Measurements from ENCODE around the gene WNT1. TPM values are rescaled to one million over a fixed set of nuclear protein-coding genes. Genes with fewer than 3 reads are reported as not detected.

WNT1 gene
- total and polyA plus RNA-seq, 9 of the 15 experiments (the other 6 are each of a cell fraction or from before 2014, with no cell fraction given) = not detected

- TF ChIP-seq HMBOX1 (IDR thresholded peaks at IDR 0.05) = no peak
- TF ChIP-seq ZNF217 (CRISPR knock-in tag; IDR thresholded peaks at IDR 0.05) = no peak
- no peak for TF ChIP-seq SIRT6 (IDR thresholded peaks at IDR 0.05; ENCODE audit: low read depth, low read length)
- no peak for TF ChIP-seq MEF2A (IDR thresholded peaks at IDR 0.05; ENCODE audit: control insufficient read depth, low read depth, low read length)
- 0 out of 2 replicates have a peak, but pooled peaks have one; percentile 36 for TF ChIP-seq GATA2 (CRISPR knock-in tag; IDR thresholded peaks at IDR 0.05)
- TF ChIP-seq GTF3C2 (IDR thresholded peaks at IDR 0.05; ENCODE audit: borderline replicate concordance, extremely low read depth, insufficient read length) = no peak
- no peak for TF ChIP-seq RHOXF2B (CRISPR knock-in tag; conservative IDR thresholded peaks at IDR 0.05)
- no peak for TF ChIP-seq HNRNPUL1 (IDR thresholded peaks at IDR 0.05; ENCODE audit: low read length)
- no peak for TF ChIP-seq HDAC1 (IDR thresholded peaks at IDR 0.05)
- no peak for TF ChIP-seq ZNF507 (tag; conservative IDR thresholded peaks at IDR 0.05)
- TF ChIP-seq ZKSCAN1 (IDR thresholded peaks at IDR 0.05; ENCODE audit: low read depth, low read length) = 0 out of 2 replicates have a peak, but pooled peaks have one; percentile 8
- no peak for TF ChIP-seq ZNF518B (CRISPR knock-in tag; IDR thresholded peaks at IDR 0.05)
- no peak for TF ChIP-seq NBN (IDR thresholded peaks at IDR 0.05; ENCODE audit: low read depth)
- TF ChIP-seq IFI16 (CRISPR knock-in tag; IDR thresholded peaks at IDR 0.05) = no peak
- no peak for TF ChIP-seq USF1 (CRISPR knock-in tag; IDR thresholded peaks at IDR 0.05)
- no peak for TF ChIP-seq L3MBTL2 (IDR thresholded peaks at IDR 0.05)
- TF ChIP-seq TEAD1 (CRISPR knock-in tag; IDR thresholded peaks at IDR 0.05) = 0 out of 4 replicates have a peak, but pooled peaks of 1 of the 2 experiments have one; percentile 25
- TF ChIP-seq ZNF165 (CRISPR knock-in tag; IDR thresholded peaks at IDR 0.05; ENCODE audit: borderline replicate concordance) = 0 out of 2 replicates have a peak, but pooled peaks have one; percentile 10
- TF ChIP-seq MTA1 (IDR thresholded peaks at IDR 0.05; ENCODE audit: borderline replicate concordance) = no peak
- no peak for TF ChIP-seq MECOM (CRISPR knock-in tag; IDR thresholded peaks at IDR 0.05)
- TF ChIP-seq PKNOX1 (IDR thresholded peaks at IDR 0.05) = no peak
Observed at GRCh38 chr12:49017891-49018260, 39.8 kb downstream of the WNT1 start (continued).

Measured in K562 (cell line).